ENCODE results near the gene UXS1.
"Not testable (repeated sequence)": the region's sequence is repeated elsewhere in the genome, so short reads cannot be mapped to it uniquely, and the experiment has no call there.

Gene UXS1

DNA sequence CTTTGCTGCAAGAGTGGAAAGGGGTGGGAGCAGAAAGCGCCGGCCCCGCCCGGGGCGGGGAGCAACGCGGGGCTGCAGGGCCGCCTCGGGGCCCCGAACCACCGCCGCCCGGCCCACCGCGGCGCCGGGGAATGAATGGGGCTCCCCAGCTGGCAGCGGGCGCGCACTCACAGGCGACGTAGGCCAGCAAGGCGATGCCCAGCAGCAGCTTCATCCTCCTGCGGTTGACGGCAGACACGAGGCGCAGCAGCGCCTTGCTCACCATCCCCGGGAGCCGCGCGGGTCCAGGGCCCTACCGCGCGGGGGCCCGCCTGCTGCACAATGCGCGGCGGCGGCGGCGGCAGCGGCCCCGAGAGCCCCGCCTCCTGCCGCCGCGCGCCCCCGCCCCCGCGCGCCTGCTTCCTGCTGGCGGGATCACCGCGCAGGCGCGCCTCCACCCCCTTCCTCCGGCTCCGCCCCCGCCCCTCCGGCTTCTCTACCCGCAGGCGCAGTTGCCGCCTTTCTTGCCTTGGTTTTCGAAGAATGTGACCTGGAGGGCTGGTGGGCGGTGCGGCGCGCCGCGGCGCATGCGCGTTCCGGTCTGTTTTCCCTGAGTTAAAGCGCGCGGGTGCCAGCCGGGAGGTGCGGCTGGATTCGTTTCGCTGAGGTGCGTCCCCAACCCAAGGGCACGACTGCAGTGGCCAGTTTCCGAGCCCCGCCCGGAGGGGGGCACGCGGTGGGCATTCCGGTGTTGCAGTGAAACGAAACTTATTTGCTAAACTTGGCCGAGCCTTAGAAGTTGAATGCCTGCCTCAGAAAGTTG lies at the start of gene UXS1:
Gene UXS1 (minus strand): TSS at position 325 of the 802 bp plus-strand sequence. CDS start 60 bp downstream, at position 265.
- DNase-seq: peak; percentile 98

DNA sequence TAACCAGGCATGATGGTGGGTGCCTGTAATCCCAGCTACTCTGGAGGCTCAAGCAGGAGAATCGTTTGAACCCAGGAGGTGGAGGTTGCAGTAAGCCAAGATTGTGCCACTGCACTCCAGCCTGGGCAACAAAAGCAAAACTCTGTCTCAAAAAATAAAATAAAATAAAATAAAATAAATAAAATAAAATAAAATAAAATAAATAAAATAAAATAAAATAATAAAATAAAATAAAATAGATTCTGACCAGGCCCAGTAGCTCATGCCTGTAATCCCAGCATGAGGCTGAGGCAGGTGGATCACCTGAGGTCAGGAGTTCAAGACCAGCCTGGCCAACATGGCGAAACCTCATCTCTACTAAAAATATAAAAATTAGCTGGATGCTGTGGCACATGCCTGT lies 45.4 kb upstream of the UXS1 start:
- DNase-seq: not testable (repeated sequence)

DNA sequence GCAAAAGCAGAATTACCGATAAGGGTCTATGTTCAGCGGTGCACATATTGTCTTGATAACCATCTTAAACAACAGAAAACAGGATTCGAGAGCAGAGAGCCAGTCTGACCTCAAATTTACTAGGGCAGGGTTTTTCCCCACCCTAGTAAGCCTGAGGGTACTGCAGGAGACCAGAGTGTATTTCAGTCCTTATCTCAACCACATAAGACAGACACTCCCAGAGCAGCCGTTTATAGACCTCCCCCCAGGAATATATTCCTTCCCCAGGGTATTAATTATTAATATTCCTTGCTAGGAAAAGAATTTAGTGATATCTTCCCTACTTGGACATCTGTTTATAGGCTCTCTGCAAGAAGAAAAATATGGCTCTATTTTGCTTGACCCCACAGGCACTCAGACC lies 41.3 kb upstream of the UXS1 start:
- DNase-seq: not testable (repeated sequence)

DNA sequence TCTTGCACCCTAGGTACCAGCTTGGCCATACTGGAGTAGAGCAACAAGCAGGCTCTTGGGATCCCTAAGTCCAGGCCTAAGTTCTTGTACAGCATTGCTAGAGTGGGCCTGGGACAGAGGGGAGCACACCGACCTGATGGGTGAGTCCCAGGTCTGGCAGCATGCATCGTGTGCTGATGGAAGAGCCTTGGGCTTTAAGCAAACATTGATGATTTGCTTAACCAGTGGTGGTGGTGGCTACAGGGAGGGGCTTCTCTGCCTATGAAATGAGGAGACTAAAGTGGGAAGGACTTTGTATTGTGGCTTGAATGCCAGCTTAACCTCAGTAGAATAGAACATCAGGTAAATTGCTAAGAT lies 39.2 kb upstream of the UXS1 start:
- no peak for DNase-seq

DNA sequence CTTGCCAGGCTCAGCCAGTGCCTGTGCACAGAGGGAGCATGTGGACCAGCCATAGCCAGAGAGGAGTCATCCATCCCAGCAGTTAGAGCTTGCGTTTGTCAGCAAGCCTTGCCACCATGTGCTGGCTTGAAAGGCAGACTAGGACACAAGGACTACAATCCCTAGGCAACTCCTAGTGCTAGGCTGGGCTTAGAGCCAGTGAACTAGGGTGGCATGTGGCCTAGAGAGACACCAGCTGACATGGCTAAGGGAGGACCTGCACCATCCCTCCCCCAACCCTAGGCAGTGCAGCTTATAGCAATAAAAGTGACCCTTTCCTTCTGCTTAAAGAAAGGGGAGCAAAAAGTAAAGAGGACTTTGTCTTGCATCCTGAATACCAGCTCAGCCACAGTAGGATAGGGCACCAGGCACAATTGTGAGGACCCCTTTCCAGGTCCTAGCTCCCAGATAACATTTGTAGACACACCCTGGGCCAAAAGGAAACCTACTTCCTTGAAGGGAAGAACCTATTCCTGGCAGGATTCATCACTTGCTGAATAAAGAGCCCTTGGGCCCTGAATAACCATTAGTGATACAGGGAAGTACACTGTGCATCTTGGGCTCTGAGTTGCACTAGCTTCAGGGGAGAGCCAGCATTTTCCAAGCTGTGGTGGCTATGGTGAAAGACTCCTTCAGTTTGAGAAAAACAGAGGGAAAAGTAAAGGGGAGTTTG lies 38.7 kb upstream of the UXS1 start:
- no peak for DNase-seq

DNA sequence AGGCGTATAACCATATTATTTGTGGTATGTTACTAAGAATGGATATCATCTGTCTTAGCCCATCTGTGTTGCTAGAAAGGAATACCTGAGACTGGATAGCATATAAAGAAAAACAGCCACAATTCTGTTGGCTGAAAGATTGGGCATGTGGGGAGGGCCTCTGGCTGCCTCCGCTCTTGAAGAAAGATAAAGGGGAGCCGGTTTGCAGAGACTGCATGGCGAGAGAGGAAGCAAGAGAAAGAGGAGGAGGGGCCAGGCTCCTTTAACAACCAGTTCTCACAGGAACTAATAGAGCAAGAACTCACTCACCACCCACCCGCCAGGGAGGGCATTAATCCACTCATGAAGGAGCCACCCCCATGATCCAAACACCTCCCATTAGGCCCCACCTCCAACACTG lies 29.2 kb upstream of the UXS1 start:
- no peak for DNase-seq

DNA sequence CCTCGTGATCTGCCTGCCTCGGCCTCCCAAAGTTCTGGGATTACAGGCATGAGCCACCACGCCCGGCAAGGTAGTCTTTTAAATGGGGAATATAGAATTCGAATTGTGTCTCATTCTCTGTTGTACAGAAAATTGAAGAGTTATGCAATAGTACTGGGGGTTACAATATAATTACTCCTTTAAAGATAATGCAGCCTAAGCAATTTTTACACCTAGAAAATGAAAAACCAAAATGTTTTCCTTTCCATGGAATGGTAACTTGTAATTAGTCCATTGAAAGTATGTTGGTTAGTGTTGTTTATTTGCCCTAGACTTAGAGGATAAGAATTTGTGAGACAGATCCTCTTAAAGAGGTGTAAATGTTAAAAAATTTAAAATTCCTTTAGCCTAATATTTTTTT lies 28.0 kb upstream of the UXS1 start:
- not testable (repeated sequence) for DNase-seq

DNA sequence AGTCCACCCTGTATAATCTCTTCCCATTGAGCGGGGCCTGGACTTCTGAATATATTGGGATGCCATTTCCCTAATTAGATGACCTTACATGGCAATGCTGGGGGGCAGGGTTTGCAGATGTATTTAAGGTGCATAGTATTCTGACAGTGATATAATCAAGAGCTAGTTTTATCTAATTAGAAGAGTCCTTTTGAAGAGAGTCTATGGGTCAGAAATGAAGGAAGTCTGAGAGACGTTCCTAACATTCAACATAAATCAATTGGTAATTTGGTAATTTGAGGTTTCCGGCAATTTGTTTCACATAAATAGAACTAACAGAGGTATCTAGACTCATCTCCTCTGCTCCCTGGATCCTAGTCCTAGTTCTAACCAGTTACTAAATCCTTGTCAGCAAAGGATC lies 25.7 kb upstream of the UXS1 start:
- no peak for DNase-seq

DNA sequence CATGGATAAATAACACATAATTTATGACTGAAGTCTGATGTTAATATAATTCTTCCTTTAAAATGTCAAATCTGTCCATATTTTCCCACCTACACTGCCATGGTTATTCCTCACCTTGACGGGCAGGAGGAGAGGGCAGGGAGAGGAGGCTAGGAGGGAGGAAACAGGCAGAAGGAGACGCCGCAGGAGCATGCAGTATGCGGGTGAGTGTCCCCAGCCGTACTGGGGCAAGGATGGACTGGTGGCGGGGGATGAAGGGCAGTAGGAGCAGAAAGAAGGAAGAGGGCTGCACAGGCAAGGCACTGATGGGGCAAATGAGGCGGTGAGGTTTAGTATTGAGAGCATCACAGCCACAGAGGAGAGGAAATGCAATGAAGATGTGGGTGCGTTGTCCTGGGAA lies 25.1 kb upstream of the UXS1 start:
- DNase-seq: not testable (repeated sequence)

DNA sequence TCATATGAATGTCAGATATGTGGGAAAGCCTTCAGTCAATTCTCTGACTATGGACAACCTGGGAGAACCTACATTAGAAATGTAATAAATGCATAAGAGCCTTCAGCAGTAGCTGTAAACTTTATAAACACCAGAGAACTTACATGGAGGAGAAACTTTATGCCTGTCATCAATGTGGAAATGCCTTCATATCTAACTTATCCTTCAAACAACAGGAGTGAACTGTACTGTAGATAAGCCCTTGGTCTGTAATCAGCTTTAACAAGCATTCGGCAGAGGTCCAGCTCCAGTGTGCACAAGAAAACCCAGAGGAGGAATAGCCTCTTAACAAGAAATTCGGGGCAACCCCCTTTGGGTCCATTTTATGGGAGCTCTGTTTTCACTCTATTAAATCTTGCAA lies 14.8 kb upstream of the UXS1 start:
- no peak for DNase-seq

DNA sequence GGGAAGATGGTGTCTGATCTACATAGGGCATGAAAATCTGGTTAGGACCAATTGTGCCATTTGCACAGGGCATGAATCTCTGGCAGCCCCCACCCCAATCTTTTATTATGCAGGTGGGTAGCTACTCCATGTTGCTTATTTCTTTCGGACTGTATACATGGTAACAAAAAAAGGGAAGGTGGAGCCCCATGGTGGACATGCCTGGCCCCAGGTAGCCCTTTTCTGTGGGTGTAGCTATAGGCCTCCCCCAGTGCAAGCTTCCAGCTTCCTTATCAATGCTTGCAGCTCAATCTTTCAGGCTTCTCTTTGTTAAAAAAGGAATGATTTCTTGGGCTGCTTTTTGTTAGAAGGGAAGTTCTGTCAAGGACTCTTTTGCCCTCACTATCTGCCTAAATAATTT lies 14.3 kb upstream of the UXS1 start:
- DNase-seq: no peak

DNA sequence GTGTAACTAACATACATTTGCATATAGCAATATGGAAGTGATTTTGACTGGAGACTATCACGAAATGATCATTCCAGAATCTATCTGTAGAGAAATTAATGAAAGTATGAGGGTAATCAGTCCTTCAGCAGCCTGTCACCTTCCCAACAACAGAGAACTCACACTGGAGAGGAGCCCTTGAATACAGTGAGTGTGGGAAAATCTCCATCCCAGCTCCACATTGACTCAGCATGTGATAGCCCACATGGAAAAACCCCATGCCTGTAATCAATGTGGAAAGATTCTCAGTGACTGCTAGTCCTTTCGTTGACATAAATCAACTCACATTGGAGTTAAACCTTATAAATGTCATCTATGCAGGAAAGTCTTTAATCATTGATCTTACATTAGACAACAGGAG lies 13.1 kb upstream of the UXS1 start:
- no peak for DNase-seq

DNA sequence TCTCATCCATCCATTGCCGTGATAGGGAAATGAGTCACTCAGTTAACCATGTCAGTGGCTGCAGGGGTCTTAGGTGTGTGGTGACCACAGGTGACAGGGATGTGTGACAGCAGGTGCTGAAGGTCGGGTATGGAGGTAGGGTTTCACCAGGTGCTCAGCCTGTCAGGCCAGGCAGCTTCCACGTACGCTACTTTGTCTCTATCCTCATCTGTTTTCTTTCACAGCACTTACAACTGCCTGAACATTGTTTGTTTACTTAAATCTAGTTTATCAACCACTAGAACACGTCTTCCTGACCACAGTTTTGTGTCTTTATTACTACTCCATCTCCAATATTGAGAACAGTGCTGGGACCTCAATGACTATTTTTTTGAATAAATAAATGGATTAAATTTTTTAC lies 11.4 kb upstream of the UXS1 start:
- DNase-seq: no peak

DNA sequence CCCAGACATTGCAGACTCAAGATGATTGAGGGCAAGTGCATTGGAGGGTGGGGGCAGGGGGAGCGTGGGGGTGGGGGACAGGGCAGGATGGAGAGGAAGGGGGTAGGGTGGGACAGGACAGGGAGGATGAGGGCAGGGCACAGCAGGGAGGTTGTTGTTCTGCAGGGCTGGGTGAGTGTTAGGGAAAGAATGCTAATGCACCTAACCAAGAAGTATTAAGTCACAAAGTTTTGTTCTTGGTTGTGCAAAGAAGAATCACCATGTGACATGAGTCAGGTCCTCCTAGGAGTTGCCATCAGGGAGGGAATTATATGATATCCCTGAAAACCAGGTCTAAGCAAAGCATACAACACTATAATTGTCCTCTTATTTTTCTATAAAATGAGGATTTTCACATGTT lies 10.4 kb upstream of the UXS1 start:
- not testable (repeated sequence) for DNase-seq

DNA sequence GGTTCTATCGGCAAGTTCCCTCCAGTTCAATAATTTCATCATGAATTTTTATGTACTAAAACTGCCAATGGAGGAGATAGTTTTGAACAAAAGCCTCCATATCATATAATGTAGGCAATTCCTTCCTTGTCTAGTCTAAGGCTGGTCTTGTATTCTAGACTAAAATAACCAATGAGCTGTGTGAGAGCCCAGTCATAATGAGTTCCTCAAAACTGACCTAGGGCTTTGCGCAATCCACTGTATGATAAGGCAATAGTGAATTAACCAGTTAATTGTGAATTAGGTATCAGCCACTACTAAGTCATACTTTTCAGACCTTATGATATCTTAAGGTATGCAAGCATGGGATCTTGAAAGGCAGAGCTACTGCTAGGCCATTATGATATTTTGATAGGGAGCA lies 7.6 kb upstream of the UXS1 start:
- no peak for DNase-seq

DNA sequence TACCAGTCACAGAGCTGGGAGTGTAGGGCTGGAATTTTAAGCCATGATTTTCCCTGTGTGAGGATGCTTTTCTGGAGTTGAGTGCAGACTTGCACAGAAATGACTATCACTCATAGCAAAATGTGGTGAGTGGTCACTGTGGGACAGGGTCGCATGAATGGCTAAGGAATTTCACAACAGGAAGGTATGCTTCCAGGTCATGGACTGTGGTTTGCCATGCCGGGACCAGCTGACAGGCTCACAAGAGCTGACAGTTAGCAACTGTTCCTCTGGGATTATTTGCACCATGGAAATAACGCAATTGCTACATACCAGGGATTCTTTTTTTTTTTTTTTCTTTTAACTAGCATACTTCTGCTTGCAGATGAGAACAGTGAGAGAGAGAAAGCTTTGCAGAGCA lies 3.8 kb upstream of the UXS1 start:
- DNase-seq: no peak

DNA sequence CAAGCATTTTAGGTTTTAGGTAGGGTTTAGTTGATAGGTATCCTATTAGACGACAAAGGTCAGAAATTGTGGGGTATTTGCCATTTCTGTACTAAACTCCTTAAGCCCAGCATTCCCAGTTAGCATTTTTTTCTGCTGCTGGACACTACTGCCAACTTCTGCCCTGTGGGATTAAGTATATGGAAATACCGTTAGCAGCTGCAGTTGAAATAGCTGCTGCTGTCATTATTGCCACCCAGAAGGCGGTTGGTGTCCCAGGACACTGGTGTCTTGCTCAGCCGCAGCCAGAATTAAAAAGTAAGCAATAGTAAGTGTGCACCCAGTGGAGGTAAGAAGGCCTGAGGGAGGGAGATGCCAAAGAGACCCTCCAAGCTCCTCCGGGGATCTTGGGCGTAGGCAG lies 1.9 kb upstream of the UXS1 start:
- DNase-seq: no peak

DNA sequence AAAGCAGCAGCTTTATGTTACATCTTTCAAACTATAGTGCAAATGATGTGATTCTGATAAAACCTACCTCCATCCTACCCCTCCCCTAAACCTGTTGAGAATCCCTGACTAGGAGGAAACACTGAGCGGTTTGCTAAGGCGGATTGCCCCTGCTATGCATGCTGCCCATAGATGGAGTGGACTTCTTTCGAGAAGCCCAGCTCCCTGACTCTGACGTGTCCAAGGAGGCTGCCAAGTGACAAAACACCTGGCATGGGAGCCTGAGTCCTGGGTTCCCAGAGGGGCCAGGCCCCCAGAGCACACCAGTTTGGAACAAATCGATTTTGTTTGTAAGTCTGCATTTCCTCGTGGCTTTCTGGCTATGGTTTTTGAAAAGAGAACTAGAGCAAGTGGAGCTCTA lies 1.4 kb upstream of the UXS1 start:
- no peak for DNase-seq

DNA sequence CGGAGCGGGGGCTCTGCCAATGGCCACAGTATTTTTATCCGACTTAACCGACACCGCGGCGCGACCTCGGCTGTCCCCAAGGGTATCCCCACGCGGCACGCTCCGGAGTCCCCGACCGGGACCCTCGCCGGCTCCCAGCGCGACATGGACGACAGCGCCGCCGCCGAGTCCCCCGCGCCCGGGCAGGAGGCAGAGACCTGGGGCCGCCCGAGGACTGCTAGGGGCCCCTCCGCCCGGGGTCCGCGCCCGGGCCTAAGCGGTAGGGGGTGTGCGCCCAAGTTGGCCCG lies 468 bp downstream of the UXS1 start:
- DNase-seq: no peak

DNA sequence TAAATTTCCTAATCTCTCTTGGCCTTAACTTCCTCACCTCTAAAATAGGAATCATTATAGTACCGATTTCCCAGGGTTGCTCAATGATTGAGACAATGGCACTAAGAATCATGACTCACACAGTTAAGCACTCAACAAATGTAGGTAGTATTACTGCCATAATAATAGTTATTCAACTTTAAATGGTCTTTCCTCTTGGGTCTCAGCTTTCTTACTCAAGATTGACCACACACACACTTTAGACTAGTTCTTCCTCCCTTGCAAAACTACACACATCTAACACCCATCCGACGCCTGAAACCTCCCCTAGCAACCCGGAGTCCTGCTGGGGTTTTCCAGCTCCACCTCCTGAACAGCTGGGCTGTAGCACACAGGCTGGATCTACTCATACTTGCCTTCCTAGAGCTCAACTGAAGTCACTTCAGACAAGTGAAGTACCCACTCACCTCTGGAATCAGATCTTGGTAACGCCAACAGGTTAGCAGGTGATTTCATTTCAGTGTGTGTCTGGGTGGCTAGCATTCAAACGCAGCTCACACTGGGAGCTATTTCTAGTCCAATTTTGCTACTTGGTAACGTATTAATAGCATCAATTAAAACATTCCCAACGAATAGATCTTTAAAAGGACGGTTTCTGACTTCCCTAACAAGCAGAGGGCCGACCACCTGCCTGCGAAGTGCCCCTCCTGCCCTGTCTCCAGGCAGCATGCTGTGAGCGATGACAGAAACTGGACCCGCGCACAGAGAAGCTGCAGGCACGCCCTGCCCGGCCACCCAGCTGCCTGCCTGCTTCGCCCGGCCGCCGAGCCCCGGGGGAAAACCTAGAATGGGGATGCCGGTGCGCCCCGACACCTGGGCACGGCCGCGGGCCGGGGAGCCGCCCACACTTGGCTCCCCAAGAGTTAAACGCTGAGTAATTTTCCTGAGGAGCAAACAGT lies 1.1 kb downstream of the UXS1 start:
- peak; percentile 42 for DNase-seq

DNA sequence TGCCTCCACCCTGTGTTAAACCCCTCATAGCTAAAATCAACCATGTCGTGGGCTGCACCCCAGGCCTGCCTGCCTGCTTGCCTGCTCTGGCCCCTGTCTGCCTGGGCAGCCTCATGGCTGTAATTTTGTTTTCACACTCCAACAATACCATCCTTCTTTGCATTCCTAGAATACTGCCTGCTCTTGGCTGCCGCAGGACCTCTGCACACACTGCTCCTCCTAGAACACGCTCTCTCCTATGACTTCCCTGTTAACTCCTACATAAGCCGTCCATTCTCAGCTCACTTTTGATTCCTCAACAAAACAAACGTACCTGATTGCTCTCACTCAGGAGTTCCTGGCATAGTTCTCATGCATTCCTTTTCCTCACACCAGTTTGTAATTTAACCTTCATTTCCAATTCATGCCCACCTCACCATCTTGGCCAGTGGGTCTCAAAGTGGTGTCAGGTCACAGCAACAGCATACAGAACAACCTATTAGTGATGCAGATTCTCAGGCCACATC lies 2.5 kb downstream of the UXS1 start:
- DNase-seq: no peak

DNA sequence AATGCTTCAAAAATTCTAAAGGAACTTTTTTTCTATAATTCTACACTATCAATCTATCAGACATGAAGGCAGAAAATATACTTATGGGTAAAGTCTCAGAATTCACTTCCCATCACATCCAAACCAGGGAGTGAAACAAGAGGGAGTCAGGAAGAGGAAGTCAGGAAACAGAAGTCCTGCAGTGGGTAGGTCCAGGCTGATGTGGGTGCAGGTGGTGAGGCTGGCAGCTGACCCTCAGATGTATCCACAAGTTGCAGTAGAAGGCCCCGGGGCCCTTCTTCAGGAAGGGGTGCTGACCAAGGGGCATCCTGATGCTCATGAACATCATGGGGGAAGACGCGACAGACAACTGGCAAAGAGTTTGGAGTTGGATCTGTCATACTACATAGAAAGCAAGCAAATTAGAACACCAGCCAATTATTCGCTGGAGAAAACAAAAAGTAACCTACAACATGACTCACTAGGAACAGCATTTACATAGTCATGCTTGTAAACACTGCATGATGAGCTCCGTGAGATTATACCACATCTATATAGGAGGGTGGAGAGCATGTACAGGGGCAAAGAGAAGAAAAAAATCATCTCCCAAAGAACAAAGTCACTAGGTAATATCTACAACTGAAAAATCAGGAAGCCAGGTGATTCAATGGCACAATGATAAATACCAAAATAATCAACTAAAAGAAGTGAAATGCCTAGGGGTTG lies 4.2 kb downstream of the UXS1 start:
- no peak for DNase-seq

DNA sequence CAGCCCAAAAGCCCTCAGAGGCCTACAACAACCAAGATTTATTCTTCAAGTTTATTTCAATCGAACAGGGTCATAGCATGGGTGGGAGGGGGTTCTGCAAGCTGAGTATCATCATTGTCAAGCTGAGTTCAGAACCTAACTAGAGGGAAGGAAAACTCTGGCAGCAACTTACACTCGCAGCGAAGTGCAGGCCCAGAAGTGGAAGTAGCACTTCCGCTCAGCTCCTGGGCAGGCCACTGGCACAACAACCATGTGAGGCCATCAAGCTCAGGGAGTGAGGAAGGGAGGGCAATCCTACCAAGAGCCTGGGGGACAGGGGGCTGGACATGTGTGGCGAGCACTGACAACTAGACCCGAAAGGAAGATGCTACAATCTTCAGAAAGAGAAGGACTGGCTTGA lies 4.8 kb downstream of the UXS1 start:
- DNase-seq: no peak

Measured in stimulated activated CD4-positive, alpha-beta T cell treated with anti-CD3 and anti-CD28 coated beads, Interleukin-12 subunit alpha, Interleukin-12 subunit beta, amount 100 ng/mL, for 4 hours (primary cell).